ENCODE measurements around the gene MACROD2. TPM values are rescaled to one million over a fixed set of nuclear protein-coding genes. Genes with fewer than 3 reads are reported as not detected.

The MACROD2 gene
- total and polyA plus RNA-seq, 2 experiments from 2014 or later = 2.8 to 4.3 TPM

DNA sequence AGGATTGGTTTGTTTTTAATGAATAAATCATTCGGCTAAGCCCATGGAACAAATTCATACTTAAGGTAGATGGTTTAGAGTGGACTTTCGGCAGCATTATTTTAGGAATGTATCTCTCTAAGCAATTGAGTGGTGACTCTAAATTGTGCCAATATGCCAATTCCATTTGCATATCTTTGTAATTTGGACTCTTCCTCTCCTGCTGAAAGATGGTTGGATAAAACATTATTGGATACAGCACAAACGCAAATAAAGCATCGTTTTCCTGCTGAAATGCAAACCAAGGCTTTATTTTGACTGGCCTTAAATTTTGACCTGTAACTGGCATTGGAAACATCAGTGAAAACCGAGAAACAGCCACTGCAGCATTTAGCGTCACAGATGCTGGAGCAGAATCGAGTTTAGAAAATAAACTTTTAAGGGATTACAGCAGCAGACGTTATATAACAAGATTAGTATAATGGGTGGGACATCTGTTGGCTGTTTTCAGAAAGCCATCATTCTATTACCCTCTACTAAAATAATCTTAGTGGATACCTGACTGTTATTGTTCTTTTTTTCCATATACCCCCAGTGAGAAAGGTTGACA is 1852.0 kb downstream of the MACROD2 start (continued):
- no peak for TF ChIP-seq CTCF (conservative IDR thresholded peaks at IDR 0.05; ENCODE audit: low read depth in 2 of 2)
- TF ChIP-seq, protein P1, sequence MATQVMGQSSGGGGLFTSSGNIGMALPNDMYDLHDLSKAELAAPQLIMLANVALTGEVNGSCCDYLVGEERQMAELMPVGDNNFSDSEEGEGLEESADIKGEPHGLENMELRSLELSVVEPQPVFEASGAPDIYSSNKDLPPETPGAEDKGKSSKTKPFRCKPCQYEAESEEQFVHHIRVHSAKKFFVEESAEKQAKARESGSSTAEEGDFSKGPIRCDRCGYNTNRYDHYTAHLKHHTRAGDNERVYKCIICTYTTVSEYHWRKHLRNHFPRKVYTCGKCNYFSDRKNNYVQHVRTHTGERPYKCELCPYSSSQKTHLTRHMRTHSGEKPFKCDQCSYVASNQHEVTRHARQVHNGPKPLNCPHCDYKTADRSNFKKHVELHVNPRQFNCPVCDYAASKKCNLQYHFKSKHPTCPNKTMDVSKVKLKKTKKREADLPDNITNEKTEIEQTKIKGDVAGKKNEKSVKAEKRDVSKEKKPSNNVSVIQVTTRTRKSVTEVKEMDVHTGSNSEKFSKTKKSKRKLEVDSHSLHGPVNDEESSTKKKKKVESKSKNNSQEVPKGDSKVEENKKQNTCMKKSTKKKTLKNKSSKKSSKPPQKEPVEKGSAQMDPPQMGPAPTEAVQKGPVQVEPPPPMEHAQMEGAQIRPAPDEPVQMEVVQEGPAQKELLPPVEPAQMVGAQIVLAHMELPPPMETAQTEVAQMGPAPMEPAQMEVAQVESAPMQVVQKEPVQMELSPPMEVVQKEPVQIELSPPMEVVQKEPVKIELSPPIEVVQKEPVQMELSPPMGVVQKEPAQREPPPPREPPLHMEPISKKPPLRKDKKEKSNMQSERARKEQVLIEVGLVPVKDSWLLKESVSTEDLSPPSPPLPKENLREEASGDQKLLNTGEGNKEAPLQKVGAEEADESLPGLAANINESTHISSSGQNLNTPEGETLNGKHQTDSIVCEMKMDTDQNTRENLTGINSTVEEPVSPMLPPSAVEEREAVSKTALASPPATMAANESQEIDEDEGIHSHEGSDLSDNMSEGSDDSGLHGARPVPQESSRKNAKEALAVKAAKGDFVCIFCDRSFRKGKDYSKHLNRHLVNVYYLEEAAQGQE (IDR thresholded peaks at IDR 0.05; ENCODE audit: unreplicated experiment) = no peak

DNA sequence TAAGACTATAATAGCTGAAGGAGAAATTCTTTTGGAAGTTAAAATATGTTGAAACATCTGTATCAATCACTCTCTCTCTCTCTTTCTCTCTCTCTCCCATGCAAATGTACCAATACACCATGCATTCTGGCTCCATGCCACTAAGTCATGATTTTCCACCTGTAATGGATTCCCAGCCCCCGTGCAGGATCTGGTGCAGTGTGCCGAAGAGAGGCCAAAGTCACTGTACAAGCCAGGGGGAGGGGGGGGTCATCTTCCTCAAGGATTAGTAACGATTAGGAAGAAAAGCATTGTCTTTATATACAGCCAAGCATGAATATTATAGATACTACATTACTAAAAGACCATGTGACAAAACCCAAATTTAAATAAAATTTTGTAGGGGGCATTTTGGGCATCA is 1852.8 kb downstream of the MACROD2 start:
- no peak overlapping the region for H3K27ac ChIP-seq (ENCODE audit: low read depth)
- Mint-ChIP-seq H3K27ac (no peak overlapping the region), H3K9me3 (no peaks in the 10 kb centered on the region; the same call in 2 of the 3 replicates), H3K36me3 (ENCODE audit: low read depth) (no peaks in the 10 kb centered on the region), H3K27me3 (ENCODE audit: insufficient read depth, low read depth, poor library complexity) (no peaks in the 10 kb centered on the region), H3K4me3 (no peak overlapping the region), H3K4me1 (peaks cover 12% of the 10 kb centered on the region)
- H3K79me2 ChIP-seq (replicated peaks; ENCODE audit: insufficient read depth) = no peaks in the 10 kb centered on the region
- no peaks in the 10 kb centered on the region for H3K36me3 ChIP-seq (ENCODE audit: insufficient read depth)
- peaks cover 11% of the 10 kb centered on the region; the same call in 1 of the 2 replicates for H3K9me2 ChIP-seq (ENCODE audit: insufficient read depth)
- ATAC-seq (no peak), DNase-seq (ENCODE audit: low spot score) (no peak)
- no peaks in the 10 kb centered on the region for H3F3A ChIP-seq (replicated peaks; ENCODE audit: low read depth)
- H3K27me3 ChIP-seq (ENCODE audit: insufficient read depth) = no peaks in the 10 kb centered on the region
- H2AFZ ChIP-seq = no peak overlapping the region
- H3K4me2 ChIP-seq = peak overlapping the region; percentile 6; the same call in 1 of the 2 replicates
- peaks cover 7% of the 10 kb centered on the region for H3K4me1 ChIP-seq (ENCODE audit: insufficient read depth)
- H4K20me1 ChIP-seq (replicated peaks; ENCODE audit: insufficient read depth) = no peaks in the 10 kb centered on the region
- H3K4me3 ChIP-seq = no peak overlapping the region
- TF ChIP-seq NANOG (IDR thresholded peaks at IDR 0.05; ENCODE audit: borderline replicate concordance) (no peak), EZH2phosphoT487 (IDR thresholded peaks at IDR 0.05; ENCODE audit: unreplicated experiment) (no peak), CREB1 (CRISPR knock-in tag; IDR thresholded peaks at IDR 0.05; ENCODE audit: low read depth) (no peak), CTCF (conservative IDR thresholded peaks at IDR 0.05; ENCODE audit: low read depth in 2 of 2) (no peak), ZNF114 (CRISPR knock-in tag; IDR thresholded peaks at IDR 0.05) (no peak), STAT1 (IDR thresholded peaks at IDR 0.05; ENCODE audit: unreplicated experiment) (no peak), ZNF331 (CRISPR knock-in tag; IDR thresholded peaks at IDR 0.05; ENCODE audit: low read depth) (no peak), POLR2AphosphoS5 (IDR thresholded peaks at IDR 0.05; ENCODE audit: low read depth) (no peak), JUNB (IDR thresholded peaks at IDR 0.05; ENCODE audit: unreplicated experiment) (no peak)
- TF ChIP-seq, protein P1 (IDR thresholded peaks at IDR 0.05; ENCODE audit: unreplicated experiment) = no peak

Measured in GM23338 (cell line).